Cerebellar cortex (tissue), 1 donor: Measurements from ENCODE around the gene DNALI1.
"Not testable (repeated sequence)": the region's sequence is repeated elsewhere in the genome, so short reads cannot be mapped to it uniquely, and the experiment has no call there.

Experiments
- DNase-seq: peaks from one replicate; pipeline ENCODE4 v3.0.0-alpha.2; 2015; ENCODE audit warnings: low spot score

Gene DNALI1

GRCh38 chr1:37553927-37554808 lies 2.6 kb upstream of the DNALI1 start, which contains the start of gene SNIP1:
Gene SNIP1, minus strand, starts transcription at chr1:37554293. Its CDS starts 64 bp downstream, at chr1:37554229.
- peak; percentile 97 for DNase-seq

- no peak for DNase-seq
Observed at GRCh38 chr1:37557402-37557801, 662 bp downstream of the DNALI1 start.

GRCh38 chr1:37558411-37558810 lies 1.7 kb downstream of the DNALI1 start:
- DNase-seq: no peak

- DNase-seq: no peak
Observed at GRCh38 chr1:37559080-37559479, 2.3 kb downstream of the DNALI1 start.

- DNase-seq: not testable (repeated sequence)
Observed at GRCh38 chr1:37559957-37560379, 3.2 kb downstream of the DNALI1 start.

GRCh38 chr1:37560401-37561132 lies 3.8 kb downstream of the DNALI1 start:
- DNase-seq: no peak

- DNase-seq: no peak
Observed at GRCh38 chr1:37561133-37562132, 4.7 kb downstream of the DNALI1 start.

GRCh38 chr1:37562984-37563383 lies 6.2 kb downstream of the DNALI1 start:
- no peak for DNase-seq

GRCh38 chr1:37564892-37565291 lies 8.2 kb downstream of the DNALI1 start:
- DNase-seq: no peak

- no peak for DNase-seq
Observed at GRCh38 chr1:37567023-37567422, 10.3 kb downstream of the DNALI1 start.

- DNase-seq: no peak
Observed at GRCh38 chr1:37570528-37571334, 14.0 kb downstream of the DNALI1 start.

- DNase-seq: no peak
Observed at GRCh38 chr1:37574834-37575480, 18.2 kb downstream of the DNALI1 start.

- DNase-seq: no peak
Observed at GRCh38 chr1:37575692-37576091, 19.0 kb downstream of the DNALI1 start.

- not testable (repeated sequence) for DNase-seq
Observed at GRCh38 chr1:37584544-37584943, 27.8 kb downstream of the DNALI1 start.

GRCh38 chr1:37588939-37589338 lies 32.2 kb downstream of the DNALI1 start:
- no peak for DNase-seq

- no peak for DNase-seq
Observed at GRCh38 chr1:37593726-37594125, 37.0 kb downstream of the DNALI1 start.

GRCh38 chr1:37595440-37596181 lies 38.9 kb downstream of the DNALI1 start, which contains the start of gene GNL2:
Gene GNL2, minus strand, starts transcription at chr1:37595937. Its CDS starts 115 bp downstream, at chr1:37595822.
- peak; percentile 95 for DNase-seq

GRCh38 chr1:37596182-37596667 lies 39.5 kb downstream of the DNALI1 start:
- DNase-seq: no peak

GRCh38 chr1:37599940-37600339 lies 43.2 kb downstream of the DNALI1 start:
- no peak for DNase-seq
